H1 (cell line): ENCODE data around the gene PTPRT. TPM values are rescaled to one million over a fixed set of nuclear protein-coding genes. Genes with fewer than 3 reads are reported as not detected.

ENCODE experiments used
- CTCF ChIA-PET: fragments of 300-600 bp; sonication (Branson Sonifier 250); formaldehyde crosslinking; loops from one replicate; lab custom pipeline; 2021; ENCODE audit not compliant: partially characterized antibody; lab: Charles Lee
- POLR2A ChIA-PET: fragments of 300-600 bp; sonication (Branson Sonifier 250); formaldehyde crosslinking; loops from one replicate; lab custom pipeline; 2021; ENCODE audit warnings: inconsistent platforms; ENCODE audit not compliant: partially characterized antibody; lab: Charles Lee
- DNase-seq, 2 experiments: peaks; one replicate each; pipeline versions ENCODE4 v3.0.0 to v3.0.0-alpha.2; 2010 to 2022; ENCODE audit warnings: low spot score in 2 of 2, low read depth in 1 of 2, mixed read lengths in 1 of 2
- FAIRE-seq: peaks from 2 replicates; lab custom pipeline; 2011; peaks lifted over from hg19 to GRCh38; lab: Jason Lieb, UNC
- H2AFZ ChIP-seq: 2 replicates; pipeline ENCODE4 v1.8.1; 2012; ENCODE audit warnings: low read length, inconsistent platforms
- H2AK5ac ChIP-seq: 2 replicates; pipeline ENCODE4 v1.6.1; 2013; ENCODE audit warnings: low read depth, low read length
- H2BK120ac ChIP-seq: replicated peaks from 2 replicates; pipeline ENCODE3; 2013; ENCODE audit warnings: low read depth, low read length, inconsistent platforms
- H2BK12ac ChIP-seq: 2 replicates; pipeline ENCODE4 v1.6.1; 2013; ENCODE audit warnings: low read depth, low read length
- H2BK15ac ChIP-seq: 2 replicates; pipeline ENCODE4 v1.6.1; 2013; ENCODE audit warnings: low read length
- H2BK20ac ChIP-seq: 2 replicates; pipeline ENCODE4 v1.6.1; 2013; ENCODE audit warnings: low read length
- H2BK5ac ChIP-seq: 2 replicates; pipeline ENCODE4 v1.6.1; 2013; ENCODE audit warnings: low read depth, low read length
- H3K14ac ChIP-seq: 2 replicates; pipeline ENCODE4 v1.6.1; 2013; ENCODE audit warnings: inconsistent platforms; ENCODE audit not compliant: insufficient read length
- H3K18ac ChIP-seq: 2 replicates; pipeline ENCODE4 v1.6.1; 2013; ENCODE audit warnings: low read length; ENCODE audit errors: extremely low read depth
- H3K23ac ChIP-seq: 2 replicates; pipeline ENCODE4 v1.6.1; 2013; ENCODE audit warnings: inconsistent platforms; ENCODE audit not compliant: insufficient read length
- H3K23me2 ChIP-seq: 2 replicates; pipeline ENCODE4 v1.6.1; 2013; ENCODE audit warnings: low read depth, low read length
- H3K27ac ChIP-seq: 2 replicates; pipeline ENCODE4 v1.6.1; 2011; ENCODE audit warnings: low read depth, low read length, inconsistent platforms
- H3K27me3 ChIP-seq, 4 experiments: replicated peaks in 1 of 4; 1 replicate in 1 of 4; 2 replicates in 3 of 4; pipeline versions ENCODE4 v1.6.1 to v1.8.1; 2011 to 2013; ENCODE audit warnings: low read length in 3 of 4, mild to moderate bottlenecking in 3 of 4, inconsistent platforms in 2 of 4, mixed read lengths in 2 of 4, moderate library complexity in 1 of 4; ENCODE audit not compliant: control insufficient read depth in 3 of 4, insufficient read depth in 3 of 4; ENCODE audit errors: extremely low read depth in 1 of 4
- H3K36me3 ChIP-seq, 4 experiments: 2 replicates each; pipeline versions ENCODE4 v1.6.1 to v1.8.1; 2011 to 2013; ENCODE audit warnings: mild to moderate bottlenecking in 4 of 4, low read length in 3 of 4, moderate library complexity in 2 of 4, control low read depth in 1 of 4, inconsistent platforms in 1 of 4; ENCODE audit not compliant: insufficient read depth in 4 of 4, control insufficient read depth in 2 of 4
- H3K4ac ChIP-seq: replicated peaks from 2 replicates; pipeline ENCODE3; 2013; ENCODE audit warnings: low read length, low read depth, mixed read lengths, inconsistent platforms; ENCODE audit not compliant: insufficient read length
- H3K4me1 ChIP-seq, 4 experiments: replicated peaks in 1 of 4; 1 replicate in 1 of 4; 2 replicates in 3 of 4; pipeline versions ENCODE4 v1.6.1 to v1.8.1; 2011 to 2013; ENCODE audit warnings: low read length in 3 of 4, inconsistent platforms in 2 of 4, mixed read lengths in 1 of 4; ENCODE audit not compliant: insufficient read depth in 4 of 4, control insufficient read depth in 3 of 4
- H3K4me2 ChIP-seq, 2 experiments: 2 replicates each; pipeline versions ENCODE4 v1.6.1 to v1.8.1; 2011 to 2013; ENCODE audit warnings: low read depth in 2 of 2, low read length in 2 of 2, control low read depth in 1 of 2, inconsistent platforms in 1 of 2, mild to moderate bottlenecking in 1 of 2; ENCODE audit not compliant: insufficient read depth in 1 of 2
- H3K4me3 ChIP-seq, 4 experiments: fragments of 200-600, 300-600 bp in 1 of 4; sonication (generic), shearing (Covaris generic), sonication (Bioruptor Twin) in 1 of 4; 2 replicates each; pipeline versions ENCODE4 v1.5.1 to v1.8.1; 2011 to 2016; ENCODE audit warnings: low read length in 4 of 4, low read depth in 3 of 4, control low read depth in 2 of 4, inconsistent platforms in 2 of 4, mild to moderate bottlenecking in 2 of 4, mixed read lengths in 1 of 4, moderate library complexity in 1 of 4; ENCODE audit not compliant: insufficient read depth in 2 of 4; ENCODE audit errors: extremely low read depth in 1 of 4
- H3K56ac ChIP-seq: replicated peaks from 2 replicates; pipeline ENCODE3; 2013; ENCODE audit warnings: low read depth, mild to moderate bottlenecking, mixed read lengths, low read length, inconsistent platforms; ENCODE audit not compliant: insufficient read length
- H3K79me1 ChIP-seq: 2 replicates; pipeline ENCODE4 v1.6.1; 2013; ENCODE audit warnings: low read depth, low read length, control low read depth
- H3K79me2 ChIP-seq, 2 experiments: 2 replicates each; pipeline versions ENCODE4 v1.6.1 to v1.8.1; 2012 to 2013; ENCODE audit warnings: low read length in 2 of 2, mild to moderate bottlenecking in 2 of 2, inconsistent platforms in 1 of 2; ENCODE audit not compliant: insufficient read depth in 2 of 2, control insufficient read depth in 1 of 2
- H3K9ac ChIP-seq, 4 experiments: replicated peaks in 1 of 4; 1 replicate in 1 of 4; 2 replicates in 3 of 4; pipeline versions ENCODE4 v1.6.1 to v1.8.1; 2011 to 2013; ENCODE audit warnings: low read depth in 3 of 4, low read length in 3 of 4, control low read depth in 2 of 4, mild to moderate bottlenecking in 2 of 4, moderate library complexity in 2 of 4, inconsistent platforms in 1 of 4; ENCODE audit errors: extremely low read depth in 1 of 4
- H3K9me3 ChIP-seq, 2 experiments: 2 replicates each; pipeline versions ENCODE4 v1.6.1 to v1.8.1; 2012 to 2013; ENCODE audit warnings: mild to moderate bottlenecking in 2 of 2, moderate library complexity in 2 of 2, control low read depth in 1 of 2, inconsistent platforms in 1 of 2, low read depth in 1 of 2, low read length in 1 of 2, mixed read lengths in 1 of 2; ENCODE audit not compliant: insufficient read depth in 2 of 2
- H4K20me1 ChIP-seq, 2 experiments: replicated peaks in 1 of 2; 2 replicates each; pipeline versions ENCODE3 to v1.8.1; 2011 to 2013; ENCODE audit warnings: inconsistent platforms in 2 of 2, low read length in 2 of 2, mild to moderate bottlenecking in 1 of 2; ENCODE audit not compliant: insufficient read depth in 2 of 2, control insufficient read depth in 1 of 2
- H4K5ac ChIP-seq: 2 replicates; pipeline ENCODE4 v1.6.1; 2013; ENCODE audit warnings: low read length, low read depth, mixed read lengths, inconsistent platforms; ENCODE audit not compliant: insufficient read length
- H4K8ac ChIP-seq: 2 replicates; pipeline ENCODE4 v1.8.0; 2013; ENCODE audit warnings: mild to moderate bottlenecking, moderate library complexity, low read length, inconsistent platforms; ENCODE audit not compliant: insufficient read depth; ENCODE audit errors: extremely low read depth
- H4K91ac ChIP-seq: replicated peaks from 2 replicates; pipeline ENCODE3; 2013; ENCODE audit warnings: low read length, mixed read lengths, inconsistent platforms; ENCODE audit not compliant: insufficient read length
- BCL11A ChIP-seq, 2 experiments: IDR thresholded peaks; one replicate each; pipeline ENCODE4 v1.6.1; 2011; ENCODE audit warnings: low read depth in 2 of 2, low read length in 2 of 2, mild to moderate bottlenecking in 2 of 2
- EP300 ChIP-seq, 2 experiments: IDR thresholded peaks; 1 replicate in 1 of 2; 2 replicates in 1 of 2; pipeline ENCODE4 v1.6.1; 2011 to 2012; ENCODE audit warnings: low read depth in 2 of 2, low read length in 2 of 2, mild to moderate bottlenecking in 2 of 2, borderline replicate concordance in 1 of 2, inconsistent platforms in 1 of 2, moderate library complexity in 1 of 2
- FOSL1 ChIP-seq: IDR thresholded peaks from 2 replicates; pipeline ENCODE4 v1.6.1; 2011; ENCODE audit warnings: mild to moderate bottlenecking, low read depth, low read length, moderate library complexity; ENCODE audit not compliant: insufficient read depth
- PHF8 ChIP-seq: fragments of 200-600 bp; sonication (generic); conservative IDR thresholded peaks from 2 replicates; pipeline ENCODE4 v1.7.1; 2012; ENCODE audit warnings: low read depth, mild to moderate bottlenecking, inconsistent platforms, low read length, moderate library complexity
- POLR2A ChIP-seq, 2 experiments: IDR thresholded peaks; 1 replicate in 1 of 2; 2 replicates in 1 of 2; pipeline ENCODE4 v1.6.1; 2011; ENCODE audit warnings: low read depth in 2 of 2, low read length in 2 of 2, mild to moderate bottlenecking in 2 of 2; ENCODE audit errors: control extremely low read depth in 1 of 2
- POLR2AphosphoS5 ChIP-seq: IDR thresholded peaks from 2 replicates; pipeline ENCODE4 v1.6.1; 2011; ENCODE audit warnings: low read depth, low read length
- SP1 ChIP-seq: IDR thresholded peaks from 2 replicates; pipeline ENCODE4 v1.6.1; 2011; ENCODE audit warnings: low read depth, low read length
- SP4 ChIP-seq: IDR thresholded peaks from 2 replicates; pipeline ENCODE4 v1.6.1; 2012; ENCODE audit warnings: low read length, inconsistent platforms
- TAF7 ChIP-seq: optimal IDR thresholded peaks from 2 replicates; pipeline ENCODE3; 2011; ENCODE audit warnings: low read depth, mild to moderate bottlenecking, inconsistent platforms, low read length, moderate library complexity, borderline replicate concordance
- WGBS, 2 experiments: shearing (Covaris generic) in 1 of 2; methylation state at CpG; one replicate each; pipeline versions ENCODE4 v1.1.6 to v1.1.7; 2013 to 2015; ENCODE audit warnings: low lambda C conversion rate in 2 of 2, mixed read lengths in 2 of 2, inconsistent platforms in 1 of 2, low coverage in 1 of 2, missing lambda C conversion rate in 1 of 2; ENCODE audit not compliant: insufficient replicate concordance in 2 of 2, insufficient coverage in 1 of 2, insufficient read length in 1 of 2; ENCODE audit errors: extremely low coverage in 1 of 2, missing lambda C conversion rate in 1 of 2; 5-methylcytosine and 5-hydroxymethylcytosine counted together
- polyA plus RNA-seq, 7 experiments: library from polyadenylated mRNA; depleted of rRNA in 3 of 7; stranded (reverse) in 5 of 7; unstranded in 2 of 7; fragments of >200 nt in 5 of 7; fragments of 200-250 nt in 2 of 7; gene quantifications; 1 replicate in 5 of 7; 2 replicates in 1 of 7; 4 replicates in 1 of 7; pipeline versions ENCODE4 v1.2.1 to v1.2.3, GENCODE V29; 2011 to 2013; ENCODE audit warnings: missing spikeins in 2 of 7, mixed read lengths in 2 of 7
- total RNA-seq: library from RNA; stranded (reverse); fragmentation: NEBNext Ultra II Directional; extraction: Animal tissue kit (Norgen Biotek cat#: 25700); gene quantifications from 2 replicates; pipeline ENCODE4 v1.2.1, GENCODE V29; 2021
- TF ChIP-seq, protein P1 (sequence below): IDR thresholded peaks from 2 replicates; pipeline ENCODE4 v1.6.1; 2012; ENCODE audit warnings: low read length, inconsistent platforms

The PTPRT gene
- total and polyA plus RNA-seq, 2 of the 8 experiments (the other 6 are each of a cell fraction or from before 2014, with no cell fraction given) = 0.33 to 1.8 TPM

DNA sequence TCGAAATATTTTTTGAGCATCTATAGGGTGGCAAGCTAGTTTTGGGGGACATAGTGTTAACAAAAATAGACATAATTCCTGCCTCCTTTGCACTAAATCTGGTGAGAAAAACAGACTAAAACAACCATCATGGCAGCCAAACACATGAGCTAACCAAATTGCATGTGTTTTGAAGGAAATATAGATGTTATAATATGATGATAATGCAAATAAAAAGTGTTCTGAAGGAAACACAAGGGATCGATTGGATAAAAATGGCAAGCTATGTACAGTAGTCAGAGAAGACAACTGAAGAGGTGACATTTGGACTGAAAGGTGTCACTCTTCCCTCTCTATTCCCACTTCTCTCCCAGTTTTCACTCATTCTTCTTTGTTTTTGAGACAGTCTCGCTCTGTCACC lies 706.9 kb downstream of the PTPRT start:
- no peaks in the 10 kb centered on the region for H4K20me1 ChIP-seq
- no peak overlapping the region for H3K4me3 ChIP-seq
- no peak for DNase-seq
- no peak for FAIRE-seq
- no peak overlapping the region for H3K14ac ChIP-seq
- no peak overlapping the region for H4K91ac ChIP-seq
- H3K9ac ChIP-seq = no peak overlapping the region
- no peak overlapping the region for H3K18ac ChIP-seq
- no peaks in the 10 kb centered on the region for H3K79me1 ChIP-seq
- H3K36me3 ChIP-seq = no peaks in the 10 kb centered on the region
- no peak overlapping the region for H2BK5ac ChIP-seq
- no peak overlapping the region for H4K5ac ChIP-seq
- H2BK15ac ChIP-seq = no peak overlapping the region
- no peaks in the 10 kb centered on the region for H3K4me1 ChIP-seq
- H3K79me2 ChIP-seq = no peaks in the 10 kb centered on the region
- POLR2A ChIA-PET = no interaction called here
- no peak overlapping the region for H2AK5ac ChIP-seq
- CTCF ChIA-PET = interaction anchor here (0.5 to 2.3 kb wide), 17 partner anchors 8 to 784 kb away, joined by 3 to 15 read pairs (median 4); no protein-coding TSS in a partner anchor
- H2AFZ ChIP-seq = no peak overlapping the region
- H2BK12ac ChIP-seq = no peak overlapping the region
- H3K23ac ChIP-seq = no peak overlapping the region
- H4K8ac ChIP-seq = no peak overlapping the region
- H3K4ac ChIP-seq = no peak overlapping the region
- TF ChIP-seq, protein P1, sequence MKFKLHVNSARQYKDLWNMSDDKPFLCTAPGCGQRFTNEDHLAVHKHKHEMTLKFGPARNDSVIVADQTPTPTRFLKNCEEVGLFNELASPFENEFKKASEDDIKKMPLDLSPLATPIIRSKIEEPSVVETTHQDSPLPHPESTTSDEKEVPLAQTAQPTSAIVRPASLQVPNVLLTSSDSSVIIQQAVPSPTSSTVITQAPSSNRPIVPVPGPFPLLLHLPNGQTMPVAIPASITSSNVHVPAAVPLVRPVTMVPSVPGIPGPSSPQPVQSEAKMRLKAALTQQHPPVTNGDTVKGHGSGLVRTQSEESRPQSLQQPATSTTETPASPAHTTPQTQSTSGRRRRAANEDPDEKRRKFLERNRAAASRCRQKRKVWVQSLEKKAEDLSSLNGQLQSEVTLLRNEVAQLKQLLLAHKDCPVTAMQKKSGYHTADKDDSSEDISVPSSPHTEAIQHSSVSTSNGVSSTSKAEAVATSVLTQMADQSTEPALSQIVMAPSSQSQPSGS = no peak
- no peak for TF ChIP-seq BCL11A (IDR thresholded peaks at IDR 0.05; ENCODE audit: low read depth in 2 of 2, low read length in 2 of 2)
- TF ChIP-seq POLR2A (IDR thresholded peaks at IDR 0.05; ENCODE audit: control extremely low read depth in 1 of 2, low read depth in 2 of 2, low read length in 2 of 2) = no peak
- no peak for TF ChIP-seq TAF7
- TF ChIP-seq EP300 (IDR thresholded peaks at IDR 0.05; ENCODE audit: borderline replicate concordance in 1 of 2, low read depth in 2 of 2, low read length in 2 of 2) = no peak
- no peak for TF ChIP-seq SP1
- TF ChIP-seq POLR2AphosphoS5 = no peak
- TF ChIP-seq SP4 = no peak
- no peak for TF ChIP-seq PHF8
- TF ChIP-seq FOSL1 = no peak
- no peaks in the 10 kb centered on the region; a peak in 1 of 7 replicates for H3K27me3 ChIP-seq
- no peak overlapping the region for H2BK120ac ChIP-seq
- H3K4me2 ChIP-seq = no peak overlapping the region
- no peak overlapping the region for H3K56ac ChIP-seq
- H3K9me3 ChIP-seq = 0 out of 4 replicates have a peak, but pooled peaks cover 0 to 3% of the 10 kb centered on the region in 2 experiments
- H2BK20ac ChIP-seq = no peak overlapping the region
- no peak overlapping the region for H3K27ac ChIP-seq
- 83% methylated on average over 3 of the region's 3 CpGs; no CpG with 5 or more reads in 1 of the 2 experiments for WGBS, 2 experiments
- H3K23me2 ChIP-seq = no peaks in the 10 kb centered on the region
